Stimulated activated naive CD8-positive, alpha-beta T cell treated with anti-CD3 and anti-CD28 coated beads, Interleukin-15, Interleukin-2, amounts not matched to agents 100 ng/mL and 50 ng/mL, for 24 hours (primary cell): Measurements from ENCODE around the gene QPRT.
"Not testable (repeated sequence)": the region's sequence is repeated elsewhere in the genome, so short reads cannot be mapped to it uniquely, and the experiment has no call there.

Source experiments
- H3K27ac Mint-ChIP-seq: one replicate; pipeline ENCODE4 v1.8.0; 2021; ENCODE audit warnings: mild to moderate bottlenecking, mixed read lengths
- H3K27me3 Mint-ChIP-seq: one replicate; pipeline ENCODE4 v1.8.0; 2021; ENCODE audit warnings: mixed read lengths
- H3K36me3 Mint-ChIP-seq: one replicate; pipeline ENCODE4 v1.8.0; 2021; ENCODE audit warnings: low read depth, mixed read lengths
- H3K4me1 Mint-ChIP-seq: one replicate; pipeline ENCODE4 v1.8.0; 2021; ENCODE audit warnings: low read depth, mixed read lengths
- H3K4me3 Mint-ChIP-seq: one replicate; pipeline ENCODE4 v1.8.0; 2021; ENCODE audit warnings: mild to moderate bottlenecking, mixed read lengths
- H3K9me3 Mint-ChIP-seq: one replicate; pipeline ENCODE4 v1.8.0; 2021; ENCODE audit warnings: mixed read lengths

The QPRT gene

DNA sequence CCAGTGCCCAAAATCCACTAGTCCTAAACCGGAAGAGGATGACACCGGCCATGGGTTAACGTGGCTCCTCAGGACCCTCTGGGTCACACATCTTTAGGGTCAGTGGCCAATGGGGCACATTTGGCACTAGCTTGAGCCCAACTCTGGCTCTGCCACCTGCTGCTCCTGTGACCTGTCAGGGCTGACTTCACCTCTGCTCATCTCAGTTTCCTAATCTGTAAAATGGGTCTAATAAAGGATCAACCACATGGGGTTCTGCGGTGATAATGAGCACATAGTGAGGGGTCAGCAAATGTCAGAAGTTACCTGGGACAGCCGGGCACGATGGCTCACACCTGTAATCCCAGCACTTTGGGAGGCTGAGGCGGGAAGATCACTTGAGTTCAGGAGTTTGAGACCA is 18.4 kb downstream of the QPRT start:
- no peaks in the 10 kb centered on the region for H3K9me3 Mint-ChIP-seq
- no peaks in the 10 kb centered on the region for H3K36me3 Mint-ChIP-seq
- H3K27ac Mint-ChIP-seq: no peak overlapping the region
- H3K4me3 Mint-ChIP-seq: no peak overlapping the region
- peaks cover 20% of the 10 kb centered on the region for H3K4me1 Mint-ChIP-seq
- no peaks in the 10 kb centered on the region for H3K27me3 Mint-ChIP-seq

DNA sequence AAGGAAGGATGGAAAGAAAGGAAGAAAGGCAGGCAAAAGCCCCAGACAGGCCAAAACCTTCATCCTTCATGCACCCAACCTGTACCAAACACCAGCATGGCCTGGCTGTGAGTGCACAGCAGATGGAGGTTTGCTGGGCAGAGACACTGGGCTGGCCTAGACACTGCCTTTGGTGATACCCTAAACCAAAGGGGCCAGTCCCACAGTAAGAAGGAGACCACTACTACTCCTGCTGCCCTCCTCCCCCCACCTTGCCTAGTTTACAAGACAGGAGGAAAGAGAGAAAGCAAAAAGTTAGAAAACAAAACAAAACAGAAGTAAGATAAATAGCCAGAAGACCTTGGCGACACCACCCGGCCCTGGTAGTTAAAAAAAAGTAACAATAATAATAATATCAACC is 19.1 kb downstream of the QPRT start:
- peaks cover 26% of the 10 kb centered on the region for H3K4me1 Mint-ChIP-seq
- no peaks in the 10 kb centered on the region for H3K9me3 Mint-ChIP-seq
- no peaks in the 10 kb centered on the region for H3K36me3 Mint-ChIP-seq
- H3K27ac Mint-ChIP-seq: no peak overlapping the region
- no peaks in the 10 kb centered on the region for H3K27me3 Mint-ChIP-seq
- no peak overlapping the region for H3K4me3 Mint-ChIP-seq

DNA sequence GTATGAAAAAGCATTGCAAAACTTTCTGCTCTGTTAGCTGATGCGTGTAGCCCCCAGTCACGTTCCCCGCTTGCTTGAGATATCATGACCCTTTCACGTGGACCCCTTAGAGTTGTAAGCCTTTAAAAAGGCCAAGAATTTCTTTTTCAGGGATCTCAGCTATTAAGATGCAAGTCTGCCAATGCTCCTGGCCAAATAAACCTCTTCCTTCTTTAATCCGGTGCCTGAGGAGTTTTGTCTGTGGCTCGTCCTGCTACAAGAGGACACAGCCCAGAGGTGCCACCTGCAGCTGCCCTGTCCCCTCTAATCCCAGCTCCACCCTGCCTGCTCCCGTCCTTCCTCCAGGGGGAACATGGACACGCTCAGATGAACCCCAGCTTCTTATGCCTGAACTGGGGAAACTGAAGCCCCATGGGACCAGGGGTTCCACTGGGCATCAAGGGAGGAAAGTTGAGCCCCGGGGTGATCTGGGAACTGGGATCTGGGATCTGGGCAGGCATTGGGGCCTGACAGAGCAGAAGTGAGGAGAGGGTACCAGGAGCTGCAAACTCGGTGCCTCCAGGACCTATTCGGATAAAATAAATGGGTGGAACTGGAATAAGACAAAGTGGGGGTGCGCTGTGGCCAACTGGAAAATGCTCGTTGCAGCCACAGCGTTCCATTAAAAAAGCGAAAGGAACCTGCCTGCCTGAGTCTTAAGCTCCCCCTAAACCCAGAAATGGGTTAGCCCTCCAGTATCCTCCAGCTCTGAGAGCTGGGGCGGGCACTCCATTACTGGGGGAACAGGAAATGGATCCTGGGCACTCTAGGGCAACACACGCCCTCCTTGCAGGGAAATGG is 19.7 kb downstream of the QPRT start:
- Mint-ChIP-seq H3K27me3 (no peaks in the 10 kb centered on the region), H3K36me3 (no peaks in the 10 kb centered on the region), H3K4me1 (peaks cover 28% of the 10 kb centered on the region), H3K9me3 (no peaks in the 10 kb centered on the region), H3K4me3 (no peak overlapping the region), H3K27ac (no peak overlapping the region)

DNA sequence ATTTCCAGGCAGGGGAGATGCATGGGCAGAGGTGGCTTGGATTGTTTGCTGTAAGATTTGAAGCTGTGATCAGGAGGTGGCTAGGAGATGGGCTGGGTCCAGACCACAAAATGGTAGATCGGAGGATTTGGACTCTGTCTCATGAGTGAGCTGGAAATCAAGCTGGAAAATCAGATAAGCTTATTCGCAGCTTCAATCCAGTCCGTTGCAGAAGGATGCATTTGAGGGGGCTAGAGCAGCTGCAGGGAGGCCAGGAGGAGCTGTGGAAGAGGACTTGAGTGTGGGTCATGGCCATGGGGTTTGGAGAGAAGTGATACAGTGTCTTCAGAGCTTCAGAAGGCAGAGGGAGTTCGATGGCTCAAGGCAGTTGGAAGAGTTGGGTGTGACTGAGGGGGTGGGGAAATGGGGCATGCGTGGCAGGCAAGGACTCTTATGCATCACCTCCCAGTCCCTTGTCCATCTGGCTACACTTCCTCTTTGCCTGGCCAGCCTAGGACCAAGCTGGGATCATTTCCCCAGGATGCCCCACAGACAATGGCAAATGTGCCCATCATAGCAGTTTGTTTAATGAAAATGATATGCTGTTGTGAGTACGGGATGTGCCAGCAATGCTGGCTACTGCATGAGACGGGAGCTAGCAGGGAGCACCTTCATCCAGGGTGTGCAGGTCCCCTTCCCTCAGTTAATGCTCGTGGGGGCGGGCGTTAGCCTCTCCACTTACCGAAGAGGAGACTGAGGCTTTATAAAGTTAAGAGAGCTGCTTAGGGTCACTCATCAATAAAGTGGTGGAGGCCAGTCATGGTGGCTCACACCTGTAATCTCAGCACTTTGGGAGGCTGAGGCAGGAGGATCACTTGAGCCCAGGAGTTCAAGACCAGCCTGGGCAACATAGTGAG is 20.6 kb downstream of the QPRT start:
- H3K4me1 Mint-ChIP-seq: peaks cover 28% of the 10 kb centered on the region
- H3K27ac Mint-ChIP-seq: no peak overlapping the region
- no peaks in the 10 kb centered on the region for H3K9me3 Mint-ChIP-seq
- H3K36me3 Mint-ChIP-seq: no peaks in the 10 kb centered on the region
- no peaks in the 10 kb centered on the region for H3K27me3 Mint-ChIP-seq
- no peak overlapping the region for H3K4me3 Mint-ChIP-seq

DNA sequence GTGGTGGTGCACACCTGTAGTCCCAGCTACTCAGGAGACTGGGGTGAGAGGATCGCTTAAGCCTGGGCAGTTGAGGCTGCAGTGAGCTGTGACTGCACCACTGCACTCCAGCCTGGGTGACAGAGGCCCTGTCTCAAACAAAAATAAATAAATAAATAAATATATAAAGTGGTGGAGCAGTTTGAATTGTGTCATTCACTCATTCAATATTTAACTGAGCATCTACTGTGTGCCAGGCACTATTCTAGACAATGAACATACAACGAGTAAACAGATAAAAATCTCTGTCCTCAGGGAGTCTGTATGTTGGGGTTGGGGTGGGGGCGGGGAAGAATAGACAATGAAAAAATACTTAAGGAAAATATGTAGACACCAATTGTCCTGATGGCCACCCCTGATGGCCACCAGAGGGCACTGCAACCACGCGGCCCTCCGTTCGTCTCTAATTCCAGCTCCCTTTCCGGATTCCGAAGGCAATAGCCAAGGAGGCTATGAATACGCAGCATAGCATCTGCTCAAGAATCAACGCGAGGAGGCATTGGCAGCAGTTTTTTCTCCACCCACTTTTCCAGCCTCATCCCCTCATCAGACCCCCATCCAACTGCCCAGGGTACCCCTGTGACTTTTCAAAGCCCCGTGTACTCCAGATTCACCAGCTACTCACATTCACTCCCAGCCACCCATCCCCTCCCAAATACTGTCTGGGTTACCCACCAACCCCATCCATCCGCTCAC is 21.4 kb downstream of the QPRT start:
- Mint-ChIP-seq H3K4me3 (no peak overlapping the region), H3K4me1 (peaks cover 28% of the 10 kb centered on the region), H3K36me3 (no peaks in the 10 kb centered on the region), H3K9me3 (no peaks in the 10 kb centered on the region), H3K27ac (no peak overlapping the region), H3K27me3 (no peaks in the 10 kb centered on the region)

DNA sequence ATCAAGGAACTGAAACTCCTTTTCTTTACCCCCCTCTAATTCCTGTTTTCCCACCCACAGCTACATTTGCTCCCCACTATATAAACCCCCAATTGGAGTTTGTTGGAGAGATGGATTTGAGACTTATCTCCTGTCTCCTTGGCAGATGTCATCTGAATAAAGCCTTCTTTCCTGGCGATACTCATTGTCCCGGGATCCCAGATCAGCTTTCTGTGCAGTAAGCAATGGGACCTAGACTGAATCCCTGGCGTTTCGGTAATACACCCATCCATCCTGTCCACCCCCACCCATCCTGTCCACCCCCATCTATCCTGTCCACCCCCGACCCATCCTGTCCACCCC is 22.2 kb downstream of the QPRT start:
- Mint-ChIP-seq H3K36me3 (no peaks in the 10 kb centered on the region), H3K27ac (no peak overlapping the region), H3K4me1 (peaks cover 28% of the 10 kb centered on the region), H3K4me3 (no peak overlapping the region), H3K9me3 (no peaks in the 10 kb centered on the region), H3K27me3 (no peaks in the 10 kb centered on the region)

DNA sequence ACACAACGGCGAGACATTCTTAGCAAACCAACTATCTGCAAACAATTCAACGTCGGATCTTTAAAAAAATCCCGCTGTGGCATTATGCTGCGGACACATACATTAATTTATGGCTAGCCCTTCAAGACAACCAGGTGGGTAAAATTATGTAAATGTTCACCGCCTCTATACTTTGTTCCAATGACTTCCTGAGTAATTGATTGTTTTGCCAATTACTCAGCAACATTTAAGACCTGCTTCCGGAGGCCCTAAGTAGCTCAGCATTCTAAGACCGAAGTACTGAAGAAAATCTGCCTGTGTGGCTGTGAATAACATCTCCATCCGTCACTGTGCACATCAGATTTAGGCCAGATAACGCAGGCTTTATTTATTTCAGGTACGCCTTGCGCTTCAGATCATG is 23.3 kb downstream of the QPRT start:
- Mint-ChIP-seq H3K36me3 (no peaks in the 10 kb centered on the region), H3K4me1 (peaks cover 28% of the 10 kb centered on the region), H3K4me3 (peak overlapping the region; percentile 69), H3K9me3 (no peaks in the 10 kb centered on the region), H3K27ac (peak overlapping the region; percentile 84), H3K27me3 (no peaks in the 10 kb centered on the region)

DNA sequence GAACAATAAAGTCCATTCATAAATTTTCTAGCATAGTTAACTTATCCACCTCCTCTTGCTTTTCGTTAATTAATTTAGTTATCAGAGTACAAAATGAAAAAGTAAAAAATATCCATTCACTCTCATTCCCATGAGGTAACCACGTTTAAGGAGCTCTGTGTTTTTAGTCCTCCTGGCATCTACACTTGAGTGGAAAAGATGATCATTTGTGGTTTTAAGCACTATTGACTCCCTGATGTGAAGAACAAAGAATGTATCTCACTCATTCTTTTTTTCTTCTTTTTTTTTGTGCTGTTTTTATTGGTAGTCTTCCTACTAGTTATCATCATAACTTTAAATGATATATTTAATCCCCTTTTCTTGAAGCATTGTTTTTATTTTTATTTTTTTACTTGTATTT is 26.1 kb downstream of the QPRT start:
- H3K27ac Mint-ChIP-seq: no peak overlapping the region

DNA sequence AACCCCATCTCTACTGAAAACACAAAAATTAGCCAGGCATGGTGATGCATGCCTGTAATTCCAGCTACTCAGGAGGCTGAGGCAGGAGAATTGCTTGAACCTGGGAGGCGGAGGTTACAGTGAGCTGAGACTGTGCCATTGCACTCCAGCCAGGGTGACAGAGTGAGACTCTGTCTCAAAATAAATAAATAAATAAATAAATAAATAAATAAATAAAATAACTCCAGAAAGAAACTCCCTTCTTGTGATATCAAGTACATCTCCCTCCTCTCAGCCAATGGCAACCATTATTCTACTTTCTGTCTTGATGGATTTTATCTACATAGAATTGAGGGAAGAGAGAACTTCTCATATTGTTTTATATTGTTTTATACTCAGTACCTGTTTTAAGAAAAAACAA is 28.2 kb downstream of the QPRT start:
- not testable (repeated sequence) for H3K27me3 Mint-ChIP-seq, H3K27ac Mint-ChIP-seq, H3K9me3 Mint-ChIP-seq, H3K4me3 Mint-ChIP-seq, H3K36me3 Mint-ChIP-seq
- peaks cover 23% of the 10 kb centered on the region for H3K4me1 Mint-ChIP-seq

More for the DNA sequence above, 26.1 kb downstream of the QPRT start:
- H3K36me3 Mint-ChIP-seq: no peaks in the 10 kb centered on the region
- no peak overlapping the region for H3K4me3 Mint-ChIP-seq
- peaks cover 32% of the 10 kb centered on the region for H3K4me1 Mint-ChIP-seq
- no peaks in the 10 kb centered on the region for H3K9me3 Mint-ChIP-seq
- H3K27me3 Mint-ChIP-seq: no peaks in the 10 kb centered on the region

DNA sequence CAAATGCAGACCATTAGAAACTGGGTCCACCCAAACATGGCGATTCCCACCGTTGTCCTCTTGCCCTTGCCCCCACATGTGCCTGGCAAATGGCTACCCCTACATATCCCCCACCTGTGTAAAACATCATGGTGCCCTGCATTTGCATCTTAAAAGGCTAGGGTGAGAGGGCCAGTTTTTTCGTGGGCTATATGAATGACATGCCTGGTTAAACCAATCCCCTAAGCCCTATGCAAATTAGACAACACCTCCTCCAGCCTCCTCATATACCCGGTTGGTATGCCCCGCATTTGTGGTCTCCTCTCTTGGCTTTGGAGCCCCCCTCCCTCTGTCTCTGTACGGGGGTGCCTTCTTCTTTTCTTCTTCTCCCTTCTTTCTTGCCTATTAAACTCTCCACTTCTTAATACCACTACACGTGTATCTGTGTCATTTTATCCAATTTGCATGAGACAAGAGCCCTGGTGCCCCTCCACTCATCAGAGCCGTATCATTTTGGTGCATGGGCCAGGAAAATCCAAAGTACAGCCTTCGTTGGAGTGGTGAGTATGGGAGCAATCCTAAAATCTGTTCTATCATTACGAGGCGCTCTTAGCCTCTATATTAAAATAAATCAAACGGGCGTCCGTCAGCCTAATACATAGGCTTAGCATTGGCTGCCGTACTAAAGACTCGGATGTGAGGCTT is 30.1 kb downstream of the QPRT start:
- Mint-ChIP-seq H3K9me3 (no peaks in the 10 kb centered on the region), H3K36me3 (no peaks in the 10 kb centered on the region), H3K27me3 (no peaks in the 10 kb centered on the region), H3K4me3 (no peak overlapping the region), H3K27ac (no peak overlapping the region), H3K4me1 (peaks cover 13% of the 10 kb centered on the region)

DNA sequence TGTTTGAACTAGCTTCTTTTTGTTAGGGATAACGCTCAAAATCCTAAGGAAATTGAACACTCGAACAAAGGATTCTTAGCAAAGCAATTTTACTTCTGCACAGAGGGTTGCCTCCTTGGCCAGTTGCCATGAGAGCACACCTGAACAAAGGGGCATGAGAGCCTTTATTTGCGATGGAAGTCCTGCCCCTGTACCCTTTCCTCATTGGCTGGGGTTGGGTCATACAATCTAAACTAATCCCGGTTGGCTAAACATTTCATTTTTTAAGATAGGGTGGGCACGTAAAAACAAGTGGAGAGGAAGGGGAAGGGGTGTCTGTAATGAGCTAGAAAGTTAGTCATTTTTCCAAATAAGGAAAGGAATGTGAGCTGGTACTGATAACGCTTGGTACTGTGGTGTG is 30.7 kb downstream of the QPRT start:
- H3K36me3 Mint-ChIP-seq, H3K27ac Mint-ChIP-seq, H3K27me3 Mint-ChIP-seq, H3K9me3 Mint-ChIP-seq, H3K4me3 Mint-ChIP-seq: not testable (repeated sequence)
- peaks cover 13% of the 10 kb centered on the region for H3K4me1 Mint-ChIP-seq

DNA sequence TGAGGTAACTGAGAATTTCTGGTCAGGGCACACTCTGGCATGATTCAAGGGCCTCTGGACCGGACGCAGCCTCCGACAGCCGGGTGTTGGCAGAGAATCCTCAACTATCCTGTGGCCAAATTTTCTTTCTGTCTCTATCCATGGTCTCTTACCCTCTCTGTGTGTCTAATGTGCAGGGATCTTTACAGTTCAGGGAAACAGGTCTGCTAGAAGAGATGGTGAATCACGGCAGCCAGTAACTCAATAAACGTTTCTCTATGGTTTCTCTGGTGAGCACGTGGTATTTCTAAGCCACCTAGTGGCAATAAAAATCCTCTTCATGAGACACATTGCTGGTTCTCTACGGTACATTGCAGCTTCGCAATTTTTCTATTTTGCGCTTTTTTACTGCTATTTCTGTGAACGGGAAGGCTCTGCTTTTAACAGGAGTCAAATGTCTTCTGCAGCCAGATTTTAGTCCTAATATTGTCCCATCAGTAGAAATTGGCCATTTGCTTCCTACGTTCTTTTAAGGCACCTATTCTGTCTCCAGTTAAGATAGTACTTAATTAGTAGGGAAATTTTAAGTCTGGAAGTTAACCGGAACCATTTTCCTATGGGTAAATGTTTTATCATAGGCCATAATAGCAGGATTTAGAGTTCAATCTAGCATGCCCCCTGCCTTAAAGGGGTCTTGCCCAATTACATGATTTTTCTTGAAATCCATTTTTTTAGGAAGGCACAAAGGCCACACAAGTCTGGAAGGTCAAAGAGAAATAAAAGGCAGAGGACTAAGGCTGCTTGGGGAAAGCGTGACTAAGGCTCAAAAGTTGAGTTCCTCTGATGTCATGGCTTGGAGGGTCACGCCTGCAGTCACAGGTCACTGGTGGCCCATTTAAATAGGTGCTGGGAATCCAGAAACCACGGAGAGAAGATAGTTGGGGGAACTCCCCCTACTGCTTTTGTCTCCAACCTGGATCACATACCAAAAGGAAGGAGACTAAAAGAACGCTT is 31.5 kb downstream of the QPRT start:
- H3K4me3 Mint-ChIP-seq: no peak overlapping the region
- H3K36me3 Mint-ChIP-seq: no peaks in the 10 kb centered on the region
- H3K27ac Mint-ChIP-seq: no peak overlapping the region
- peaks cover 13% of the 10 kb centered on the region for H3K4me1 Mint-ChIP-seq
- no peaks in the 10 kb centered on the region for H3K9me3 Mint-ChIP-seq
- no peaks in the 10 kb centered on the region for H3K27me3 Mint-ChIP-seq

DNA sequence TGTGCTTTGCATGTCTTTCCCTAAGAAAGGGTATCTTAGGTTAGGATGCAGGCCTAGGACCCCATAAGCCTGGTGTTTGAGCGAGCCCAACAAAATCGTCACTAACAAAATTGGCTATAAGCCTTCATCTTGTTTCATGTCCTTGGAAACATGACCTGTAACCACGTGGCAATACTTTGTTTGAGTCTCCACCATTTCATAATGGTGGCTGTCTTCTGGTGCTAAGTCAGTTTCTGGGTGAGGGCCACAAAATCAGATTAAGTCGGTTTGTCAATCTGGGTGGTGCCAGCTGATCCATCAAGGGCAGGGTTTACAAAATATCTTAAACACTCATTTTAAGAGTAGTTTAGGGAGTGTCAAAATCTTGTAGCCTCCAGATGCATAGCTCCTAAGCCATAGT is 33.8 kb downstream of the QPRT start:
- no peak overlapping the region for H3K4me3 Mint-ChIP-seq
- H3K36me3 Mint-ChIP-seq: no peaks in the 10 kb centered on the region
- no peak overlapping the region for H3K27ac Mint-ChIP-seq
- H3K4me1 Mint-ChIP-seq: peaks cover 13% of the 10 kb centered on the region
- H3K27me3 Mint-ChIP-seq: no peaks in the 10 kb centered on the region
- H3K9me3 Mint-ChIP-seq: no peaks in the 10 kb centered on the region

DNA sequence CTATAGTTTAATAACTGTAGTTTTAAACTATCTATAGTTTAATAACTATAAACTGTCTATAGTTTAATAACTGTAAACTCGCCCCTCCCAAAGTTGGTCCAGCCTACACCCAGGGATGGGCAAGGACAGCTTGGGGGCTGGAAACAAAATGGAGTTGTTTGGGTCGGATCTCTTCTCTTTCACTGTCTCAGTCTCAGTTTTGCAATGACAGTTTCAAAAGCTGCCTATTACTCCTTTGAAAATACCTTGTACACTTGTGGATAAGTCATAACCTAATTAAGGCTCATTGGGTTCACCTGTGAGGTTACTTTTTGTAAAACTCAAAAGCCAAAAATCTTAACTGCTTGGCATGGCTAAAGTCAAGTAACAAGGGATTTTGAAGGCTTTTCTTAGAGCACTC is 35.4 kb downstream of the QPRT start:
- Mint-ChIP-seq H3K27ac (no peak overlapping the region), H3K9me3 (no peaks in the 10 kb centered on the region), H3K4me3 (no peak overlapping the region), H3K4me1 (peaks cover 18% of the 10 kb centered on the region), H3K27me3 (no peaks in the 10 kb centered on the region), H3K36me3 (no peaks in the 10 kb centered on the region)
